Endothelial cell of umbilical vein (primary cell): ENCODE measurements around the gene EIF2D.

ENCODE experiments used
- EZH2 ChIP-seq: IDR thresholded peaks from 2 replicates; pipeline ENCODE4 v1.6.1; 2012; ENCODE audit warnings: borderline replicate concordance, low read depth, mild to moderate bottlenecking, moderate library complexity, low read length, inconsistent platforms; ENCODE audit not compliant: severe bottlenecking
- FOS ChIP-seq: IDR thresholded peaks from 2 replicates; pipeline ENCODE4 v1.6.1; 2011; ENCODE audit warnings: mild to moderate bottlenecking, low read length, moderate library complexity, borderline replicate concordance; ENCODE audit not compliant: insufficient read depth
- GATA2 ChIP-seq: IDR thresholded peaks from 2 replicates; pipeline ENCODE4 v1.7.0; 2011; ENCODE audit warnings: low read depth, mild to moderate bottlenecking, moderate library complexity, mixed read lengths, low read length; ENCODE audit not compliant: insufficient read length, insufficient read depth
- JUN ChIP-seq: IDR thresholded peaks from 2 replicates; pipeline ENCODE4 v1.6.1; 2011; ENCODE audit warnings: borderline replicate concordance, low read depth; ENCODE audit not compliant: insufficient read length, insufficient read depth
- MYC ChIP-seq: IDR thresholded peaks from one replicate; pipeline ENCODE4 v1.6.1; 2011; ENCODE audit warnings: mild to moderate bottlenecking, low read depth, low read length
- POLR2A ChIP-seq: IDR thresholded peaks from 2 replicates; pipeline ENCODE4 v1.6.1; 2012; ENCODE audit warnings: low read depth, mild to moderate bottlenecking, control low read depth, low read length
- POLR2AphosphoS5 ChIP-seq: IDR thresholded peaks from 2 replicates; pipeline ENCODE4 v1.6.1; 2012; ENCODE audit warnings: low read depth, mild to moderate bottlenecking, control low read depth, low read length, moderate library complexity; ENCODE audit not compliant: insufficient read depth
- TF ChIP-seq, protein P1 (sequence below), 2 donors: IDR thresholded peaks; 1 replicate in 1 of 2; 2 replicates in 1 of 2; pipeline ENCODE4 v1.5.1; 2011; ENCODE audit warnings: low read length in 2 of 2, mild to moderate bottlenecking in 2 of 2, moderate library complexity in 2 of 2, control low read depth in 1 of 2, inconsistent platforms in 1 of 2, low read depth in 1 of 2; ENCODE audit not compliant: insufficient read depth in 1 of 2; ENCODE audit errors: extremely low read depth in 1 of 2
- TF ChIP-seq, protein P2 (sequence below): IDR thresholded peaks from 2 replicates; pipeline ENCODE4 v1.6.1; 2011; ENCODE audit not compliant: insufficient read depth, insufficient read length

DNA sequence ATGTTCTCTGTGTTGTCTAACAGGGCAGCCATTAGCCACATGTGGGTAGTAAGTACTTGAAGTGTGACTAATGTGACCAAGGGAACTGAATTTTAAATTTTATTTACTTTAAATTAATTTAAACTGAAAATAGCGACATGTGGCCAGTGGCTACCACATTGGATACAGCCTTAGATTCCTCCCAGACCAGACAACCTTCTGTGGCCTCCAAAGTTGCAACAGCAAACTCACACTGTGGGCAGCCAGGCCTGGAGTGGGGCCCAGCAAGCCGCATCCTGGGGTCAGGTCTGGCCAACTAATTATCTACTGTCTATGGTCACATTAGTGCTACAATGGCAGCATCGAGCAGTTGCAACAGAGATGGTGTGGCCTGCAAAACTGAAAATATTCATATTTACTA lies 11.7 kb downstream of the EIF2D start:
- no peak for TF ChIP-seq POLR2A
- TF ChIP-seq, protein P1, sequence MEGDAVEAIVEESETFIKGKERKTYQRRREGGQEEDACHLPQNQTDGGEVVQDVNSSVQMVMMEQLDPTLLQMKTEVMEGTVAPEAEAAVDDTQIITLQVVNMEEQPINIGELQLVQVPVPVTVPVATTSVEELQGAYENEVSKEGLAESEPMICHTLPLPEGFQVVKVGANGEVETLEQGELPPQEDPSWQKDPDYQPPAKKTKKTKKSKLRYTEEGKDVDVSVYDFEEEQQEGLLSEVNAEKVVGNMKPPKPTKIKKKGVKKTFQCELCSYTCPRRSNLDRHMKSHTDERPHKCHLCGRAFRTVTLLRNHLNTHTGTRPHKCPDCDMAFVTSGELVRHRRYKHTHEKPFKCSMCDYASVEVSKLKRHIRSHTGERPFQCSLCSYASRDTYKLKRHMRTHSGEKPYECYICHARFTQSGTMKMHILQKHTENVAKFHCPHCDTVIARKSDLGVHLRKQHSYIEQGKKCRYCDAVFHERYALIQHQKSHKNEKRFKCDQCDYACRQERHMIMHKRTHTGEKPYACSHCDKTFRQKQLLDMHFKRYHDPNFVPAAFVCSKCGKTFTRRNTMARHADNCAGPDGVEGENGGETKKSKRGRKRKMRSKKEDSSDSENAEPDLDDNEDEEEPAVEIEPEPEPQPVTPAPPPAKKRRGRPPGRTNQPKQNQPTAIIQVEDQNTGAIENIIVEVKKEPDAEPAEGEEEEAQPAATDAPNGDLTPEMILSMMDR (IDR thresholded peaks at IDR 0.05; ENCODE audit: extremely low read depth in 1 of 2, insufficient read depth in 1 of 2, low read depth in 1 of 2, low read length in 2 of 2), result no peak
- no peak for TF ChIP-seq POLR2AphosphoS5
- TF ChIP-seq MYC, result no peak
- TF ChIP-seq GATA2, result no peak
- TF ChIP-seq JUN, result no peak
- TF ChIP-seq EZH2, result no peak
- TF ChIP-seq, protein P2, sequence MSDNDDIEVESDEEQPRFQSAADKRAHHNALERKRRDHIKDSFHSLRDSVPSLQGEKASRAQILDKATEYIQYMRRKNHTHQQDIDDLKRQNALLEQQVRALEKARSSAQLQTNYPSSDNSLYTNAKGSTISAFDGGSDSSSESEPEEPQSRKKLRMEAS, result no peak
- no peak for TF ChIP-seq FOS
